H9 (cell line): Measurements from ENCODE around the gene FBXL19. TPM values are rescaled to one million over a fixed set of nuclear protein-coding genes. Genes with fewer than 3 reads are reported as not detected.

Experiments used
- DNase-seq: peaks from one replicate; pipeline ENCODE4 v3.0.0-alpha.2; 2017
- H2AFZ ChIP-seq: one replicate; pipeline ENCODE4 v1.6.1; 2013; ENCODE audit warnings: mild to moderate bottlenecking, low read length, control low read depth, moderate library complexity
- H2AK5ac ChIP-seq: 2 replicates; pipeline ENCODE4 v1.6.1; 2013; ENCODE audit warnings: low read length, control low read depth, mixed read lengths; ENCODE audit not compliant: insufficient read length
- H2BK120ac ChIP-seq: one replicate; pipeline ENCODE4 v1.6.1; 2013; ENCODE audit warnings: low read depth, mild to moderate bottlenecking, low read length, control low read depth, inconsistent platforms; ENCODE audit not compliant: poor library complexity, severe bottlenecking
- H2BK12ac ChIP-seq: 2 replicates; pipeline ENCODE4 v1.6.1; 2013; ENCODE audit warnings: low read length, control low read depth, mixed read lengths, low read depth; ENCODE audit not compliant: insufficient read length
- H2BK15ac ChIP-seq: 2 replicates; pipeline ENCODE4 v1.6.1; 2013; ENCODE audit warnings: low read depth, low read length, control low read depth
- H2BK20ac ChIP-seq: one replicate; pipeline ENCODE4 v1.6.1; 2013; ENCODE audit warnings: low read depth, mild to moderate bottlenecking, low read length, control low read depth, inconsistent platforms; ENCODE audit not compliant: poor library complexity, severe bottlenecking
- H2BK5ac ChIP-seq: 2 replicates; pipeline ENCODE4 v1.6.1; 2013; ENCODE audit warnings: low read length, control low read depth, mixed read lengths; ENCODE audit not compliant: insufficient read length
- H3K14ac ChIP-seq: 2 replicates; pipeline ENCODE4 v1.6.1; 2013; ENCODE audit warnings: low read length, control low read depth; ENCODE audit not compliant: insufficient read depth
- H3K18ac ChIP-seq: 2 replicates; pipeline ENCODE4 v1.6.1; 2013; ENCODE audit warnings: low read depth, mild to moderate bottlenecking, mixed read lengths, low read length, control low read depth; ENCODE audit not compliant: insufficient read length
- H3K23ac ChIP-seq: 2 replicates; pipeline ENCODE4 v1.6.1; 2013; ENCODE audit warnings: low read length, control low read depth, mixed read lengths, low read depth; ENCODE audit not compliant: insufficient read length
- H3K23me2 ChIP-seq: 2 replicates; pipeline ENCODE4 v1.6.1; 2013; ENCODE audit warnings: low read depth, mild to moderate bottlenecking, mixed read lengths, low read length, control low read depth; ENCODE audit not compliant: insufficient read length, poor library complexity, severe bottlenecking
- H3K27ac ChIP-seq: 2 replicates; pipeline ENCODE4 v1.5.1; 2013; ENCODE audit warnings: low read length, control low read depth, mixed read lengths, low read depth; ENCODE audit not compliant: insufficient read length
- H3K27me3 ChIP-seq: 2 replicates; pipeline ENCODE4 v1.6.1; 2013; ENCODE audit warnings: low read length, control low read depth, inconsistent platforms; ENCODE audit not compliant: insufficient read depth
- H3K4ac ChIP-seq: 2 replicates; pipeline ENCODE4 v1.6.1; 2013; ENCODE audit warnings: low read depth, mild to moderate bottlenecking, control low read depth, inconsistent platforms, low read length, moderate library complexity
- H3K4me1 ChIP-seq: 2 replicates; pipeline ENCODE4 v1.6.1; 2013; ENCODE audit warnings: low read length, control low read depth, inconsistent platforms; ENCODE audit not compliant: insufficient read depth
- H3K4me2 ChIP-seq: 2 replicates; pipeline ENCODE4 v1.6.1; 2013; ENCODE audit warnings: low read length, control low read depth, mixed read lengths; ENCODE audit not compliant: insufficient read length, insufficient read depth
- H3K56ac ChIP-seq: 2 replicates; pipeline ENCODE4 v1.6.1; 2013; ENCODE audit warnings: low read depth, mild to moderate bottlenecking, mixed read lengths, low read length, control low read depth; ENCODE audit not compliant: insufficient read length
- H3K79me1 ChIP-seq: 2 replicates; pipeline ENCODE4 v1.6.1; 2013; ENCODE audit warnings: low read depth, mild to moderate bottlenecking, moderate library complexity, low read length, control low read depth, inconsistent platforms; ENCODE audit not compliant: insufficient read depth, poor library complexity, severe bottlenecking
- H3K79me2 ChIP-seq: 2 replicates; pipeline ENCODE4 v1.6.1; 2013; ENCODE audit warnings: low read length, control low read depth, inconsistent platforms; ENCODE audit not compliant: insufficient read depth
- H3K9ac ChIP-seq: 2 replicates; pipeline ENCODE4 v1.6.1; 2013; ENCODE audit warnings: low read length, control low read depth, mixed read lengths; ENCODE audit not compliant: insufficient read length; ENCODE audit errors: extremely low read depth
- H3K9me3 ChIP-seq: one replicate; pipeline ENCODE4 v1.6.1; 2013; ENCODE audit warnings: low read depth, low read length, inconsistent platforms; ENCODE audit not compliant: control insufficient read depth
- H3T11ph ChIP-seq: one replicate; pipeline ENCODE4 v1.6.1; 2013; ENCODE audit warnings: mild to moderate bottlenecking, low read length, control low read depth, inconsistent platforms
- H4K20me1 ChIP-seq: one replicate; pipeline ENCODE4 v1.6.1; 2013; ENCODE audit not compliant: control insufficient read depth, insufficient read length, insufficient read depth
- H4K5ac ChIP-seq: 2 replicates; pipeline ENCODE4 v1.6.1; 2013; ENCODE audit warnings: low read depth, mild to moderate bottlenecking, mixed read lengths, low read length, control low read depth; ENCODE audit not compliant: insufficient read length
- H4K8ac ChIP-seq: replicated peaks from 2 replicates; pipeline ENCODE4 v1.6.1; 2013; ENCODE audit warnings: low read length, control low read depth, mixed read lengths, low read depth; ENCODE audit not compliant: insufficient read length
- H4K91ac ChIP-seq: 2 replicates; pipeline ENCODE4 v1.6.1; 2013; ENCODE audit warnings: low read depth, mild to moderate bottlenecking, moderate library complexity, mixed read lengths, low read length, control low read depth; ENCODE audit not compliant: insufficient read length
- H3K27ac Mint-ChIP-seq, 3 experiments: 2 replicates in 2 of 3; 3 replicates in 1 of 3; pipeline ENCODE4 v1.8.0; 2020 to 2021; ENCODE audit warnings: mixed read lengths in 3 of 3, mild to moderate bottlenecking in 1 of 3, moderate library complexity in 1 of 3
- H3K27me3 Mint-ChIP-seq: 2 replicates; pipeline ENCODE4 v1.8.0; 2021; ENCODE audit warnings: low read depth, mild to moderate bottlenecking, moderate library complexity, mixed read lengths
- H3K36me3 Mint-ChIP-seq, 3 experiments: 2 replicates in 2 of 3; 3 replicates in 1 of 3; pipeline ENCODE4 v1.8.0; 2020 to 2021; ENCODE audit warnings: low read depth in 3 of 3, mixed read lengths in 3 of 3; ENCODE audit not compliant: insufficient read depth in 1 of 3
- H3K4me1 Mint-ChIP-seq, 2 experiments: 2 replicates each; pipeline ENCODE4 v1.8.0; 2020; ENCODE audit warnings: mixed read lengths in 2 of 2
- H3K4me3 Mint-ChIP-seq, 2 experiments: 2 replicates in 1 of 2; 3 replicates in 1 of 2; pipeline ENCODE4 v1.8.0; 2020 to 2021; ENCODE audit warnings: mild to moderate bottlenecking in 2 of 2, mixed read lengths in 2 of 2, moderate library complexity in 1 of 2
- H3K9me3 Mint-ChIP-seq, 2 experiments: 2 replicates in 1 of 2; 3 replicates in 1 of 2; pipeline ENCODE4 v1.8.0; 2020; ENCODE audit warnings: mild to moderate bottlenecking in 2 of 2, mixed read lengths in 2 of 2, moderate library complexity in 1 of 2
- CTCF ChIP-seq: fragments of 200-600 bp; sonication (generic); conservative IDR thresholded peaks from 3 replicates; pipeline ENCODE4 v1.8.0; 2021; ENCODE audit warnings: antibody characterized with exemption, mild to moderate bottlenecking
- WGBS: extraction: QIAGEN DNeasy Blood & Tissue Kit; methylation state at CpG from one replicate; pipeline ENCODE4 v1.1.7; 2013; ENCODE audit warnings: missing lambda C conversion rate, low lambda C conversion rate, mixed read lengths; ENCODE audit not compliant: insufficient read length; ENCODE audit errors: extremely low coverage; 5-methylcytosine and 5-hydroxymethylcytosine counted together
- total RNA-seq: library from RNA; stranded (reverse); gene quantifications from 2 replicates; pipeline ENCODE4 v1.2.1, GENCODE V29; 2021

The FBXL19 gene
- total RNA-seq, 1 experiment from 2014 or later: 66.8 TPM

DNA sequence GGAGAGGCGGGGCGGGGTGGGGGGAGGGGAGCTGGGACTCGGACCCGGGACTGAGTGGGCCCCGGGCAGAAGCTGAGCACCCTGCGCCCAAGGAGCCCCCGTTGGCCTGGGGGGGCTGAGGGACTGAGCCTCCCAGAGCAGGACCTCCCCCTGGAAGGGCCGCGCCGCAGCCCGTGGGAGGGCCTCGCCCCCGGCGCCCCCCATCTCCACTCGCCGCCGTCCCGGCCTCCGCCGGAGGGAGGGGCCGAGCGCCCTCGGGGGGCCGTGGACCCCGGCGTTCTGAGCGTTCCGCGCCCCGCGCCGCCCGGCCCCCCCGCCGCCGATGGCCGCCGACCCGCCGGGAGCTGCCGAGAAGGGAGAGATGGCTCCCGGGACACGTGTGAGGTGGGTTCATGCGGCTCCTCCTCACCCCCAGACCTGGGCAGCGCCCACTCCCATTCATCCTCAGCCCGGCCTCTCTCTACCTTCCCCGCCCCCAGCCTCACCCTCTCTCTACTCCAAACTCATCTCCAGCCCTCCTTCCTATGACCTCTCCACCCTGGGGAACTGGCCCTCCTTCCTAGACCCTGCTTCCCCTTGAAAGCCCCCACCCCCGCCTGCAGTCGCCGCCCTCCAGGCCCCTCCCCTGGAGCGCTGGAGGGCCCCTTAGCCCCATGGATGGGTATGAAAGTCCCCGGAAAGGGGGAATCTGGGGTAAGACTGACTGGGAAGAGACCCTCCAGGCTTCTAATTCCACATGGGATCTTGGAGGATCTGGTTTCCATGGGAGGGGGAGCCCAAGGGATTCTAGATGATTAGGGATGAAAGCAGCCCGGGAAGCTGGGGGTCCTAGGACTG is 922 bp downstream of the FBXL19 start:
- Histone ChIP-seq H2AFZ (no peak overlapping the region), H3K4me1 (no peaks in the 10 kb centered on the region), H3K27me3 (no peaks in the 10 kb centered on the region), H4K5ac (no peak overlapping the region), H4K8ac (no peak overlapping the region), H3K4ac (no peak overlapping the region), H2BK15ac (no peak overlapping the region), H2BK12ac (no peak overlapping the region), H2BK20ac (no peak overlapping the region), H3K9ac (no peak overlapping the region), H3K23me2 (peaks cover 10% of the 10 kb centered on the region), H3K18ac (no peak overlapping the region), H2BK5ac (no peak overlapping the region), H4K20me1 (no peaks in the 10 kb centered on the region), H3K79me2 (no peaks in the 10 kb centered on the region), H3T11ph (no peak overlapping the region), H3K23ac (no peak overlapping the region), H3K56ac (no peak overlapping the region), H3K14ac (peak overlapping the region; percentile 84), H3K4me2 (peak overlapping the region; percentile 63), H3K79me1 (no peaks in the 10 kb centered on the region), H2AK5ac (no peak overlapping the region), H3K9me3 (no peaks in the 10 kb centered on the region), H3K27ac (no peak overlapping the region), H2BK120ac (no peak overlapping the region), H4K91ac (no peak overlapping the region)
- no peaks in the 10 kb centered on the region; a peak in 1 of 5 replicates for H3K9me3 Mint-ChIP-seq
- H3K36me3 Mint-ChIP-seq: peaks cover 16 to 23% (median 22%) of the 10 kb centered on the region in 3 experiments
- peak overlapping the region; percentile 92 to 93 for H3K4me3 Mint-ChIP-seq
- peak overlapping the region; percentile 21 to 71 (median 70); a peak in 5 of 7 replicates for H3K27ac Mint-ChIP-seq
- DNase-seq: no peak
- no CpG with 5 or more reads among the region's 53 CpGs for WGBS
- no peak for TF ChIP-seq CTCF
- no peaks in the 10 kb centered on the region for H3K27me3 Mint-ChIP-seq
- peaks cover 12 to 24% of the 10 kb centered on the region in 2 experiments for H3K4me1 Mint-ChIP-seq
